Osteocyte (in vitro differentiated cells): ENCODE data around the gene RNFT1. TPM values are rescaled to one million over a fixed set of nuclear protein-coding genes. Genes with fewer than 3 reads are reported as not detected.

Experiments used
- DNase-seq: peaks from one replicate; pipeline ENCODE4 v3.0.0; 2021; ENCODE audit warnings: mixed read lengths; ENCODE audit not compliant: unreplicated experiment; ENCODE audit errors: extremely low spot score
- H3K27ac Mint-ChIP-seq: one replicate; pipeline ENCODE4 v1.8.0; 2021; ENCODE audit warnings: mild to moderate bottlenecking, mixed read lengths; ENCODE audit not compliant: unreplicated experiment
- H3K27me3 Mint-ChIP-seq: one replicate; pipeline ENCODE4 v1.8.0; 2021; ENCODE audit warnings: mixed read lengths; ENCODE audit not compliant: unreplicated experiment
- H3K36me3 Mint-ChIP-seq: one replicate; pipeline ENCODE4 v1.8.0; 2021; ENCODE audit warnings: mixed read lengths; ENCODE audit not compliant: unreplicated experiment
- H3K4me1 Mint-ChIP-seq: one replicate; pipeline ENCODE4 v1.8.0; 2021; ENCODE audit warnings: mixed read lengths; ENCODE audit not compliant: unreplicated experiment
- H3K4me3 Mint-ChIP-seq: one replicate; pipeline ENCODE4 v1.8.0; 2021; ENCODE audit warnings: mild to moderate bottlenecking, moderate library complexity, mixed read lengths; ENCODE audit not compliant: unreplicated experiment
- H3K9me3 Mint-ChIP-seq: one replicate; pipeline ENCODE4 v1.8.0; 2021; ENCODE audit warnings: mixed read lengths; ENCODE audit not compliant: unreplicated experiment
- CTCF ChIP-seq: fragments of 200-600 bp; sonication (generic); IDR thresholded peaks from 2 replicates; pipeline ENCODE4 v1.5.0; 2021; ENCODE audit warnings: antibody characterized with exemption, mild to moderate bottlenecking, moderate library complexity
- total RNA-seq: library from RNA; stranded (reverse); gene quantifications from 2 replicates; pipeline ENCODE4 v1.2.1, GENCODE V29; 2021

RNFT1 gene
- total RNA-seq, 1 donor from 2014 or later, result 27.0 TPM

- no peak for DNase-seq
- no peak for TF ChIP-seq CTCF
- no peaks in the 10 kb centered on the region for H3K27me3 Mint-ChIP-seq
- H3K4me1 Mint-ChIP-seq, result no peaks in the 10 kb centered on the region
- no peak overlapping the region for H3K4me3 Mint-ChIP-seq
- H3K36me3 Mint-ChIP-seq, result peaks cover 32% of the 10 kb centered on the region
- H3K27ac Mint-ChIP-seq, result no peak overlapping the region
- no peaks in the 10 kb centered on the region for H3K9me3 Mint-ChIP-seq
These were observed 48.1 kb downstream of the RNFT1 start for GRCh38 chr17:59916446-59916845.

DNA sequence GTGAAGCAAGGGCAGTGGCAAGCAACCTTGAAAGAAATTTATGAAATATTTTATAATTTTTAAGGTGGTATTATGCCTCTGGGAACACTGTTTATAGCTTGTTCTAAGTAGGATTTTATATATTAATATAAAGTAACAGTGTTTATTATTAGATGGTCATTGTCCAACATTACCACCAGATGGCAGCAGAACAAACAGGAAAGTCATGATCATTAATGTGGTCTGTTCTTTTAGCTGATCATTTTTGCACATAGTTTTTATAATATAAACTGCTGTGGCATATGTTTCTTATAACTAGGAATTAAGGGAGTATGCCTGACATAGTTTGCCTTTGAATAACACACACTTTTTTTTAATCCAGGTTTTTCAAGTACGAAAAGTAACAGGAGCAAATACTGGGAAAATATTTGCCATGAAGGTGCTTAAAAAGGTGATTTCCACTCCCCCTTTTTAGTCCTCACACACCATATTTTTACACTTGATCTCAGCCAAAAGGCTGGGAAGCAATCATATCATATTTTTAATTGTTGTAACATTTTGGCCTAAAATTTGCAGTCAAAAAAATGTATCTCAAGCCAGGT, 50.2 kb downstream of the RNFT1 start:
- Mint-ChIP-seq H3K36me3 (peaks cover 26% of the 10 kb centered on the region), H3K4me3 (no peak overlapping the region), H3K27ac (no peak overlapping the region), H3K4me1 (no peaks in the 10 kb centered on the region), H3K27me3 (no peaks in the 10 kb centered on the region), H3K9me3 (no peaks in the 10 kb centered on the region)
- peak; percentile 74 for TF ChIP-seq CTCF
- no peak for DNase-seq

- no peak for DNase-seq
- H3K27ac Mint-ChIP-seq, result no peak overlapping the region
- H3K9me3 Mint-ChIP-seq, result no peaks in the 10 kb centered on the region
- H3K36me3 Mint-ChIP-seq, result peaks cover under 1% of the 10 kb centered on the region
- TF ChIP-seq CTCF, result no peak
- H3K27me3 Mint-ChIP-seq, result no peaks in the 10 kb centered on the region
- H3K4me1 Mint-ChIP-seq, result peaks cover 5% of the 10 kb centered on the region
- H3K4me3 Mint-ChIP-seq, result no peak overlapping the region
These were observed 57.1 kb downstream of the RNFT1 start for GRCh38 chr17:59907467-59907866.

DNA sequence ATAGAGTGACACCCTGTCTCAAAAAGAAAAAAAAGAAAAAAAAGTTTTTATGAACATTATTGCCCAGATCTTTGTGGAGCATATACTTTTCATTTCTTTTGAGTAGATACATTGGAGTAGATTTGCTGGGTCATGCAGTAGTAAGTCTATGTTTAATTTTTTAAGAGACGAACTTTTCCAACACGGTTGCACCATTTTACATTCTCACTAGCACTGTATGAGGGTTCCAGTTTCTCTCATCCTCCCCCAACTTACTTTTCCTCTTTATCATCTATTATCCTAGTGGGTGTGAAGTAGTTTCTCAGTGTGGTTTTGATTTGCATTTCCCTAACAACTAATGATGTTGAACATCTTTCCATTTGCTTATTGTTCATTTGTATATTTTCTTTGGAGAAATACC, 61.1 kb downstream of the RNFT1 start:
- no peak for TF ChIP-seq CTCF
- no peak overlapping the region for H3K27ac Mint-ChIP-seq
- H3K27me3 Mint-ChIP-seq, result no peaks in the 10 kb centered on the region
- peaks cover 7% of the 10 kb centered on the region for H3K4me1 Mint-ChIP-seq
- no peaks in the 10 kb centered on the region for H3K9me3 Mint-ChIP-seq
- no peaks in the 10 kb centered on the region for H3K36me3 Mint-ChIP-seq
- no peak overlapping the region for H3K4me3 Mint-ChIP-seq
- no peak for DNase-seq

Other genes with a start within 250 kb of the RNFT1 start
- 6.9 and 7.9 TPM in 2 replicates for gene TUBD1, start 71.8 kb downstream of the RNFT1 start, total RNA-seq
- 38.6 and 40.1 TPM in 2 replicates for gene RPS6KB1, start 71.6 kb downstream of the RNFT1 start, total RNA-seq
- gene HEATR6, start 114.2 kb upstream of the RNFT1 start, total RNA-seq, result 25.9 and 26.2 TPM in 2 replicates
- gene CA4, start 185.2 kb upstream of the RNFT1 start, total RNA-seq, result not detected in 2 replicates